ENCODE results near the gene ULK4.
"Not testable (repeated sequence)": the region's sequence is repeated elsewhere in the genome, so short reads cannot be mapped to it uniquely, and the experiment has no call there.

Gene ULK4

GRCh38 chr3:41683666-41684350 lies 278.1 kb downstream of the ULK4 start:
- DNase-seq = no peak

GRCh38 chr3:41682996-41683395 lies 278.9 kb downstream of the ULK4 start:
- no peak for DNase-seq

GRCh38 chr3:41682382-41682781 lies 279.5 kb downstream of the ULK4 start:
- DNase-seq = no peak

- no peak for DNase-seq
Observed at GRCh38 chr3:41681479-41681878, 280.4 kb downstream of the ULK4 start.

- DNase-seq = no peak
Observed at GRCh38 chr3:41679374-41679773, 282.5 kb downstream of the ULK4 start.

- DNase-seq = not testable (repeated sequence)
Observed at GRCh38 chr3:41675102-41675501, 286.8 kb downstream of the ULK4 start.

GRCh38 chr3:41674449-41674848 lies 287.5 kb downstream of the ULK4 start:
- no peak for DNase-seq

GRCh38 chr3:41673650-41674049 lies 288.3 kb downstream of the ULK4 start:
- no peak for DNase-seq

- DNase-seq = no peak
Observed at GRCh38 chr3:41668379-41668778, 293.5 kb downstream of the ULK4 start.

- no peak for DNase-seq
Observed at GRCh38 chr3:41662288-41662687, 299.6 kb downstream of the ULK4 start.

- no peak for DNase-seq
Observed at GRCh38 chr3:41661796-41662195, 300.1 kb downstream of the ULK4 start.

GRCh38 chr3:41660510-41660909 lies 301.4 kb downstream of the ULK4 start:
- DNase-seq = no peak

GRCh38 chr3:41653571-41654239 lies 308.2 kb downstream of the ULK4 start:
- no peak for DNase-seq

GRCh38 chr3:41652931-41653330 lies 309.0 kb downstream of the ULK4 start:
- DNase-seq = no peak

GRCh38 chr3:41652506-41652905 lies 309.4 kb downstream of the ULK4 start:
- DNase-seq = no peak

GRCh38 chr3:41651718-41652117 lies 310.2 kb downstream of the ULK4 start:
- no peak for DNase-seq

GRCh38 chr3:41650406-41650805 lies 311.5 kb downstream of the ULK4 start:
- no peak for DNase-seq

- no peak for DNase-seq
Observed at GRCh38 chr3:41649129-41649739, 312.7 kb downstream of the ULK4 start.

GRCh38 chr3:41647730-41648129 lies 314.2 kb downstream of the ULK4 start:
- DNase-seq = not testable (repeated sequence)

- no peak for DNase-seq
Observed at GRCh38 chr3:41640076-41640475, 321.8 kb downstream of the ULK4 start.

- DNase-seq = no peak
Observed at GRCh38 chr3:41638381-41638780, 323.5 kb downstream of the ULK4 start.

- DNase-seq = no peak
Observed at GRCh38 chr3:41632700-41633099, 329.2 kb downstream of the ULK4 start.

GRCh38 chr3:41630708-41631107 lies 331.2 kb downstream of the ULK4 start:
- no peak for DNase-seq

- DNase-seq = no peak
Observed at GRCh38 chr3:41629986-41630385, 331.9 kb downstream of the ULK4 start.

Data from NCI-H524 (cell line).